HG02973 (cell line): ENCODE data around the gene IL11RA.

ENCODE experiments used
- ATAC-seq: cut with Tn5 transposase; IDR thresholded peaks from one replicate; pipeline ENCODE4 v1.9.1; 2021; ENCODE audit warnings: moderate library complexity; ENCODE audit not compliant: unreplicated experiment

The IL11RA gene

DNA sequence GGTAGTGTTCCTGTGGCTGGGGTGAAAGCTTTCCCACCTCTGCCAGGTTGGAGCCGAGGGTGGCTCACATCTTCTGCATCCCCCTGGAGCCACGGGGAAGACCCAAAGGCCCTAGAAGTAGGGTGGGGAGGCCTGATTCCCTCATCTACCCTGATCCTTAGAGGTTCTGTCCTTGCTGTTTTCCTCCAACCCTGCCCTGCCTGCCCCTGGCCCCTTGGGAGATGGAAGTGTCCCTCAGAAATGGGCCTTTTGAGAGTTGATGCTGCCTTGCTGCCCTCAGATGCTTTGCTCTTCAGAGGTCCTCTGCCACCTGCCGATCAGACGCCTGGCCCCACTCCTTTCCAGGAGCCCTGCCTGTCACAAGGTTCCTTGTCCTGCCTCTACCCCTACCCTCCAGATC is 32.8 kb downstream of the IL11RA start:
- ATAC-seq: no peak

- ATAC-seq: no peak
These were observed 33.6 kb downstream of the IL11RA start for GRCh38 chr9:34685591-34685990.

DNA sequence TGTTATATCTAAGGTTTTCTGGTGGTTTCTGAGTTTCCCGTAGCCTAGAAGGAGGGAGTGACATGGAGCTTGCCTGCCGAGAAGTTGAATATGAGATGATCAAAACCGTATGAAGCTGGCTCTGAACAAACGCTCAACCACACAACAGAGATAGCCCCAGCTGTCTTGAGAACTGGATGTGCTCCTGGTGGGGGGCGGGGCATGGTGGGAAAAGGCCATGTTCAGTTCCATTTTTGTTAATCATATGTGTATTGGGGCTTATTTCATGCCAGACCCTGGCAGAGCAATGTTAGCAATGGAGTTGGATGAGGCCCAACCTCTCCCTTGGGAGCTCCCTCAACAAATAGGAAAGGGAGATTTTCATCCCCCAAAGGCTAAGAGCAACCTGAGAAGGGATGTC is 34.2 kb downstream of the IL11RA start:
- ATAC-seq: no peak

DNA sequence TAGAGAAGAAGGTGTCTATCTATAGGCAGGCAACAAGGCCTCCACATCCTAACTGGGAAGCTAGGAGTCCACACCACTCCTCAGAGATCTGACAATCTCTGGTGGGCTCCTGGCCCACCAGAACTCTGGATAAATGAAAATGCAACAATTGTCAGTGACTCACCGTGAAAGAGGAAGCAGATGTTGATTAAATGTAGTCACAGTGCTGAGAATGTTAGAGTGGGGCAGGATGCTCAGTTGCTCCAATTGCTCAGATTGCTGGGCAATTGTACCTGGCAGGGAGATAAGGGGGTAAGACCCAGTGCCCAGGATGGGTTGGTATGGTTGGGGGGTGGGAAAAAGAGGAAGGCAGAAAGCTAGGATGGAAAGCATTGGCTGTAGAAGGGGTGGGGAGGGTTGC is 34.7 kb downstream of the IL11RA start:
- ATAC-seq: no peak

GRCh38 chr9:34687276-34688030 is 35.5 kb downstream of the IL11RA start:
- no peak for ATAC-seq

DNA sequence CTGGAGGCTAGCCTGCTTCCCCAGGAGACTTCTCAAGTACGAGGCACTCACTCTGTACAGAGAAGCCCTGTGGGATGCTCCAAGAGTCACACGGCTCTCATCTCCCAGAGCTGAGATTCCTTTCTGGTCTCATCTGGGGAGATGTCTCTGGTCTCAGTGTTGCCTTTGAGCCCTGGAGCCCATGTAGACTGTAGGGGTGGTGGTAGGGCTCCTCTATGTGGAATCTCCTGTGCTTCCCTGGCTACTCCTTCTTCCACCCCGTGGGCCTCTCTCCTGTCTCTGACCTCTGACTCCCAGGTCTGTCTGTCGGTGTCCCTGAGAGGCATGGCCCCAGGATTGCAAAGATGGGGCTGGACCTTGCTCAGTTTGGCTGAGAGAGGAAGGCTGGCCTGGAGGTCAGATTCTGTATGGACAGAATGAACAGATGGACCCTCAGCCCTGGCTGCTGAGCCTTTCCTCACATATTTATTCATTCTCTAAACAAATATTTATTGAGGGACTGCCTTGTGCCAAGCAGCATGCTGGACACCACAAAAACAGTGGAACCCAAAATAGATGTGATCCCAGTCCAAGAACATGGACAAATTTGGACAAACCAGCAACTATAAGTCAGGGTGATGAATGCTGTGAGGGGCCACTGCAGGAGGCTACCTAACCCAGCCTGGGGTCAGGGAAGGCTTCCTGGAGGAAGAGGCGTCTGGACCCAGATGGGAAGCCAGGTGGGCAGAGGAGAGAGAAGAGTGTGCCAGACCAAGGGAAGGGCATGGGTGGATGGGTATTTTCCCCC is 36.5 kb downstream of the IL11RA start:
- ATAC-seq: no peak

GRCh38 chr9:34689116-34689470 is 37.1 kb downstream of the IL11RA start:
- no peak for ATAC-seq

DNA sequence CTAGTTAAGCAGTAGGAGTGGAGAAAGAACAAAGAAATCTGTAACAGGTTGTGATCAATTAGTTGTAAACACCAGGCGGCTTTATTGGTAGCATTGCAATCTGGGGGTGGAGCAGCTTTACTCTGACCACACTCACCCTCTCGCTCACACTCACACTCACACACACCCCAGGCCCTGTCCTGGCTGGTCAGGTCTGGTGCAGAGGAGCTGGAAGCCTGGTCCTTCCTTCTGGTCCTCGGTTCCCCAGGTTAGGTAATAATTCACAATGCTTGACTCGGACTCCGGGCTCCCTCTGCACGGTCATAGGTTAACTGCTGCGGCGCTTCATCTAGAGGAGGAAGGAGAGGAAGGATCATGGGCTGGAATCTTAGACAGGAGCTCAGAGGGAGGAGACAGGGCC is 37.5 kb downstream of the IL11RA start:
- no peak for ATAC-seq

DNA sequence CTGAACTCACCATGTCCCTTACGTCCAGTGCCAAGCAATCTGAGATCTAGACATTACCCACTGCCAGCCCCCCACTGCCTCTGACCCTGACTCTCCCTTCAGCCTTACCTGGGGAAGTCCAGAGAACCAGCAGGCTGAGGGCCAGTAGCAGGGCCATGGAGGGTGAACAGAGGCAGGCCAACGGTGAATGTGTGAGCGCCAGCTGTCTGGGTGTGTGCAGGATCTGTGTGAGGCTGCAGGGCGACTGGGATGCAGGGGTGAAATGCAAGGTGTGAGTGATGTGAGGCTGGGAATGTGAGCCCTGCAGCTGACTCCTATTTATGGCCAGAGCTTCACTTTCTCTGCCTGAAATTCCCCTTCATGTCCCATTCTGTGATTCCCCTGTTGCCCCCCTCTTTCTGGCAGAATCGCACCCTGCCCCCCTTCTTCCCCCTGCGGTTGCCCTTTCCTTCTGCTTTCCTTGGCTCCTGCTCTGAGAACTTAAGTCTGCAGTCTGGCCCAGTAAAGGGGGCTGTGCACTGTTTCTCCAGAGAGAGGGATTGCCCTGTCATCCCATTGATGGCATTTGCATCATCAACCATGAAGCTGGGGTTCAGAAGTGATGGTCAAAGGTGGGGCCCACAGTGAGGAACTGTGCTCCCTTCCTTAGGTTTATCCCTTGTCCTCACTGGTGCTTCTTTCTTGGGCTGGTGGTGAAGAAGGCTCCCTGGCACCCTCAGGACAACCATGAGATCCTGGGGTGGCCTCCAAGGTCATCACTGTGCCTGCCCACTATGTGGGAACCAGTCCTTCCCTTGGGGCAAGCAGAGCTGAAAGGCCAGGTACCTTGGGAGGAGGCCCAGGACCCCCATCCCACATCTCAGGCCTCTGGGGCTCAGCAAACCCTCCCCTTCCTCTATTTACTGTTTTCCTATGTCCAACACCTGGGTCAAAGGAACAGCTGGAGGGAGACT is 39.3 kb downstream of the IL11RA start, which contains the start of gene CCL19:
Gene CCL19 (minus strand): TSS at position 294 of the 953 bp plus-strand sequence. CDS start 137 bp downstream, at position 157.
- ATAC-seq: no peak

DNA sequence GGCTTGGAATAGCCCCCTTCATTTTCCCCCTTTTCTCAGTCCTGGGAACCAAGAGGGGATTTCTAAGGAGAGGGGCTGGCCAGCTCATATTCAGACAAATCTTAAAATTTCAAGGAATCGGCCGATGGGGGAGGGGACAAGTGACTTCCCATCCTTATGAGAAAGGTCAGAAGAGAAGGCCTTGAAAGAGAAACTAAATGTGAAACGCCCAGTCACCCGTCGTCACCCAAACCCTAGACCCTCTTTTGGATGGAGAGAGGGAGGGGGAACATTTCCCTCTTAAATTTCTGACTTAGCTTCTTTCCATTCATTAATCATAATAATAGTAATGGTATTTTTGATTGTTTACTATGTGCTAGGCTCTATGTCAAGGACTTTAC is 39.9 kb downstream of the IL11RA start:
- no peak for ATAC-seq

- ATAC-seq: no peak
These were observed 41.6 kb downstream of the IL11RA start for GRCh38 chr9:34693560-34693959.

DNA sequence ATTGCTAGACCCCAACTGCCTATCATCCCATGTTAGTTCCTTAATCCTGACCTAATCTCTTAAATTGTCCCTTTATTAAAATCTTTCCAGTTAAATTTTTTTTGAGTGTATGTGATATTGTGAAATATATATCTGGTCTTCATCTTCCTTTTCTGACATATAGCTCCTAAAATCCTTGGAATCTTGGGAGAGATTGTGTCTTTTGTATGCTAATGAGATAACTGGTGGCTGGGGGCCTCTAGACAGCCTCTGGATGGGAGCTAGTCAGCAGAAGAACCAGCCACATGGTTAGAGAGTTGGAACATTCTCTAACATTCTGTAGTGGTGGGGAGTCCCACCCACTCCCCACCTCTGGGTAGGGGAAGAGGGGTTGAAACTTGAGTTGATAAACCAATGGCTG is 42.8 kb downstream of the IL11RA start:
- no peak for ATAC-seq

DNA sequence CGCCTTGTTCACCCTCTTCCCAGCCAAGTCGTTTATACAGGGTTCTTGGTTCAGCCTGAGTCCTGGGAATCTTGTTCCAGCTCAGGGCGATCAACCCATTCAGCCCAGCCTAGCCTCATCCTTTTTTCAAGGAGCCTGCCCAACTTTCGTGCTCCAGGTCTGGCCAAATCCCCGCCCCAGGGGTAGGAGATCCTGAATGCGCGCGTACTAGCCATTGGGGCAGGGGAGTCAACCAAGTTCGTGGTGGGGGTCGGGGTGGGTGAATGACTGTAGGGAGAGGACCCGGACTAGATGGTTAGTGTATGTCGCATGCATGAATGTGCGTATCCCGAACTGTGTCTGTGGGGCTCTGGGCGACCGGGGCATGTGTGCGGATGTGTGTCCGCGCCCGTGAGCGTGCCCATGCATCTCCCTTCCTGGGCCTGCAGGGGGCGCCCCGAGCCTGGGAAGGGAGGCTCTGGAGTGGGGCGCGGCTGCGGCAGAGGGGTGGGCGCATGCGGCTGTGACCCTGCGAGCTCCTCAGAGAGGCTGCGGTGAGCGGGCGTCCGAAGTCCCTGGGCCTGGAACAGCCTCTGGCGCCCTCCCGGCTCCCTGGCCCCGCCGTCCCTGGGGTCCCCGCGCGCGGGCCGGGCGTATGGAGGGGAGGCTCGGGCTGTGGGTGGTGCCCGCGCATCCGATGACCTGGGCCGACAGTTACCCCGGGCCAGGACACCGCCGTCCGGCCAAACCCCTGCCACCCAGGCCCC is 49.2 kb downstream of the IL11RA start:
- no peak for ATAC-seq

GRCh38 chr9:34701769-34702736 is 50.1 kb downstream of the IL11RA start:
- ATAC-seq: peak; percentile 54

DNA sequence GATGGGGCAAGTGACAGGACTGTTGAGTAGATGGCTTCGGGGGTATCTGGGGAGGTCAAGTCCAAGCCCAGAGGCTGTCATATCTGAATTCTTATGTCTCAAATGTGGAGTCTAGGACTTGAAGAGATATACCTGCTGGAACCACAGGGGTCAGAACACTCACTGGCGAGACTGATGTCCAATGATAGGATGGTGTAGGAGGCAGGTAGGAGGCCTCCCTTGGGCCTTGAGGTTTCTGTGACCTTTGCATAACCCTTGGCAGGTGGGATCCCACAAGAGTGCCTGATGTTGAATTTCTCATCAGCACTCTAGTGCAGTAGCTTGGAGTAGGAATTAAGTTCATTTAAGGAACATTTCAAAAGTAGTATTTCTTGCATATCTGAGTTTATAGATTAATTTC is 55.1 kb downstream of the IL11RA start:
- ATAC-seq: no peak

- no peak for ATAC-seq
These were observed 57.4 kb downstream of the IL11RA start for GRCh38 chr9:34709196-34709978.

GRCh38 chr9:34710023-34710422 is 58.0 kb downstream of the IL11RA start, which contains the start of gene CCL21:
Gene CCL21 (minus strand): TSS chr9:34710136. CDS start chr9:34710066, 70 bp downstream.
- no peak for ATAC-seq
